Tibial nerve (tissue), 4 donors: ENCODE data around the gene MAGEA11.
"Not testable (repeated sequence)": the region's sequence is repeated elsewhere in the genome, so short reads cannot be mapped to it uniquely, and the experiment has no call there.

ENCODE experiments used
- CTCF ChIP-seq, 5 experiments: fragments of 200-600 bp in 3 of 5; fragments of 450-650 bp in 2 of 5; sonication (generic) in 3 of 5; IDR thresholded peaks; one replicate each; pipeline ENCODE4 v1.5.1; 2016 to 2019; ENCODE audit warnings: antibody characterized with exemption in 5 of 5, mild to moderate bottlenecking in 3 of 5, moderate library complexity in 2 of 5
- EP300 ChIP-seq, 2 donors: sonication (generic); formaldehyde crosslinking; IDR thresholded peaks; one replicate each; pipeline ENCODE4 v1.6.1; 2017; ENCODE audit warnings: antibody characterized with exemption in 2 of 2, mild to moderate bottlenecking in 1 of 2
- POLR2A ChIP-seq, 2 donors: fragments of 450-650 bp; IDR thresholded peaks; one replicate each; pipeline ENCODE4 v1.6.1; 2017; ENCODE audit warnings: antibody characterized with exemption in 2 of 2, mild to moderate bottlenecking in 2 of 2, moderate library complexity in 2 of 2

DNA sequence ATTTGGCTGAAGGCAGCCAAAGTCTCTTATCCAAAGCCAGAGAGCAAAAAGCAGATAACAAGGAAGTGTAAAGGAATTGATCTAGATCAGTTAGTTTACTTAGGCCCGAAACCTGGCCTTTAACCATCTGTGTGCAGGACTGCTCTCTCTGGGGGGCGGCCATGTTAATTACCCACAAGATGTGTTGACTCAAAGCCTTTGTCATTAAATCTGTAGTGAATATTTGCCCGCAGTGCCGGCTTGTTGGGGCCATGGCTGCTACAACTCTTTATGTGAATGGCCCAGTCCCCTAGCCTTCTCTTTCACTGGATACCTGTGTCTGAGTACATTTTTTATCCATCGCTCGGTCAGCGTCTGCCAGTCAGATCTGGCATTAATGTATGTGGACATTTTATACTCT, 15.4 kb downstream of the MAGEA11 start:
- not testable (repeated sequence) for TF ChIP-seq CTCF, POLR2A, EP300 (IDR thresholded peaks at IDR 0.05)
